HG02938 (cell line): Measurements from ENCODE around the gene PFDN1.
"Not testable (repeated sequence)": the region's sequence is repeated elsewhere in the genome, so short reads cannot be mapped to it uniquely, and the experiment has no call there.

Experiments used
- ATAC-seq: cut with Tn5 transposase; IDR thresholded peaks from one replicate; pipeline ENCODE4 v1.9.1; 2021; ENCODE audit warnings: mild to moderate bottlenecking, moderate library complexity; ENCODE audit not compliant: unreplicated experiment

Gene PFDN1, protein sequence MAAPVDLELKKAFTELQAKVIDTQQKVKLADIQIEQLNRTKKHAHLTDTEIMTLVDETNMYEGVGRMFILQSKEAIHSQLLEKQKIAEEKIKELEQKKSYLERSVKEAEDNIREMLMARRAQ

DNA sequence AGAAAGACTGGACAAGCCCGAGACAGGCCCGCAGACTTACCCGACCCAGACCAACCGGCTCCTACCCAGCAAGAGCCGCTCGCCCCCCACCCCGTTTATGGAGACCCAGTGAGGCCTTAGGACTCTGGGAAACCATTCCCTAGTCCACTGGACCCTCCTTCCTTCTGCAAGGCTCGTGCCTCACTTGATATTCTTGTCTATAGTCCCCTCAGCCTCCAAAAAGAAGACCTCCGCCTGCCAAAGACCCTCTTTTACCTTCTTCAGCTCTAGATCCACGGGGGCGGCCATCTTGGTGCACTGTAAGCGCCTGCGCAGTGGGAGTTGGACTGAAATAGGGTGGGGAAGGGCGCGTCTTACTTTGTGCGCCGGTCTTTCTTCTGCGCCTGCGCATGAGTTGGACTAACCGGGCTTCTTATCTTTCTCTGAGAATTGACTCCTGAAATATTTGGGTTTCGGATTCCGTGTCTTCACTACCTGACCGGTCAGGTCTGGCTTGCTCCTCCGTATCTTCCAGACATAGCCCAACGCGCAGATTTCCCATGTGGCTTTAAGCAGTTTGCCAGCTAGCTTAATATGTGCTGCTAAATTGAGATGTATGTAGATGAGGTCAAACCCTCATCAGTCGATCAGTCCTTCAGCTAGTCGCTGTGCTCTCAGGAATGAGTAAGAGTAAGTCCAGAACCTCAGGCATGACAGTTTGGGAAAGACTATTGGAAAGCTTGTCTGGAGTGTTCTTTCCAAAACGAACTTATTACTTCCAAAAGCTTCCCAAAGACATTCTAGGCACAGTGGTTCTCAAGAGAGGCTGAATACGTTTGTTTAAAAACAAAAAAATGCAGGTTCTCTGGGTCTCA lies at the start of gene PFDN1:
TSS of gene PFDN1 (minus strand) at position 316 of the 854 bp plus-strand sequence. CDS start at position 288, 28 bp downstream.
- peak; percentile 96 for ATAC-seq

- peak; percentile 71 for ATAC-seq
Measured at GRCh38 chr5:140351609-140352334, 48.9 kb upstream of the PFDN1 start.

DNA sequence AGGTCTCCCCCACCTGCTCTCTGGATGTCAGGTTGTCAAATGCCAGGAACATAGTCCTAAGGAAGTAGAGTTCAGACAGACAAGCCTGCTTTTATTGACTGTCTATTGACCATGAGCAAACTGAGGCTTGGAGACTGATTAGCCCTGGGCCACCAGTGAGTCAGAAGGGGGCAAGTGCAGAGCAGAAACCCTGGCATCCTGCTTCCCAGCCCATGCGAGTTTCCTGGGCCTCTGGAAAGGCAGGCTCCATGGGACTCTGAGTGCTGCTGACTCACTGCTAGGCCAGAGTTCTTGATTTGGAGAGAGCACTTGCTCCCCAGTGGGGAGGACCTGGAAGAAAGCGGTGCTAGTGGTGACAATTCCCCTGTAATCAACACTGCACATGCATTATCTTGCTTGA lies 46.3 kb upstream of the PFDN1 start:
- no peak for ATAC-seq

DNA sequence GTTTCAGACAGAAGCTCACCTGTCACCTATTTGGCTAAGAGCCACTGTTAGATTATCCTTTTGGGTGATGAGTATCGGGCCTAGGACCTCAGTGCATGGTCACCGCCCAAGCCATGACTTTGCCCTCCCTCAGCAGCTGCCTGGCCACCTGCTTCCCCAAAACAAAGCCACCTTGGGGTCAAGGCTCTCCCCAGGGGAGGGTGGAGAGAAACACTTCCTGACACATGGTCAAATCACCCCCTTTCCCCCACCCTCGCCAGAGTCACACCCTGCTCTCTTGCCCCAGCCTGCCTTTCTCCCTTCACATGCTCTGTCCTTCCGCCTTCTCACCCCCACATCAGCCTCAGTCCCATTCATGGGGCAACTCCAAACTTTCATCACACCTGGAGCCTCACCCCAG lies 45.2 kb upstream of the PFDN1 start:
- ATAC-seq: no peak

DNA sequence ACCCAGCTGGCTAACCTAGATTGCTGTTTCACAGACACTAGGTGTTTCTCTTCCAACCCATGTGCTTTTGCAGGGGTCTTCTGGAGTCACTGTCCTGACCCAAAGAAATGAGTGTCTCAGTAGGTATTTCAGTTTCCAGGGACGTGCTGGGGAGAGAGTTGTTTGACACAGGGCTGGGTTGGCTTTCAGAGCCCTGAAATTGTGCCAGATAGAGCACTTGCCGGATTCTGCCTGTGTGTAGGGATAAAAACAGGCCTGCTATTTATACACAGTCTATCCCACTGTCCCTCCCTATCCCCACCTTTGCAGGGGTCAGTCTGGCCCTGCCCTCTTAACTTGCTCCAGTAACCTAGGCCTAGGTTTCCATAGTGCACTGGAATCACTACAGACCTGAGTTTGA lies 44.5 kb upstream of the PFDN1 start:
- no peak for ATAC-seq

DNA sequence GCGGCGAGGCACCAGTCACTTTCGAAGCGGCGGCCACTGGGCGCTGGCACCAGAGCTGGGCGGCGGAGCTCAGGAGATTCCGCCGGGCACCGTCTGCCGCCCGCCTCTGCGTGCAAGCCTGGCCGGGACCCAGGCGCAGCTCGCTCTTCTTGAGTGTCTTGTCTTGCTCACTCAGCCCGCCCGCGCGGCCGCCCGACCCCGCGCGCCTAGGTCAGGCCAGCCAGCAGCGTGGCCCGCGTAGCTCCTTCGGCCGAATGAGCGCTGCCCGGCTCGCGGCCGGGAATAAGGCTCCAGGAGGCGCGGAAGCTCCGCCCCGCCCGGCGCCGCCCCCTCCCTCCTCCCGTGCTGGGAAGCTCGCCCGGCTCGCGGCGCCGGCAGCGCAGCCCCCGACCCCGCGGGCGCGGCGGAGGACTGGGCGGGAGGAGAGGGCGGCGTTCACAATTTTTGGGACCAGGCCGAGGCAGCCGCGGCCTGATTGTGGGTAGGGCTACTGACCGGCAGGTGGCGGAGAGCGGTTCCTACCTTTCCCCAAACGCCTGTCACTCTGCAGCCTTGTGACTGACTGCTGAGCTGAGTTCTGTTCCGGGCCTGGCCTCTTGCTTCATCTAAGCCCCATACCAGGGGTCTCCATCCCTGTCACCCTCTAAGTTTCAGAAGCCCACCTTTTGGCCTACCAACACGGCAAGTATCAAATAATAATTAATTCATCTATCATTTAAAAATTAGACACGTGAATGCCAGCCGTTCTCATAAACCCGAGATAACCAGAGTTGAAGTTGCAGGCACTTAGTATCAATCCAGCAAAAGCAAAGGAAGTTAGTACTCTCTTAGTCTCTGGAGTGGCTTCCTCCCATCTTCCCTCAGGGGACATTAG lies 43.7 kb upstream of the PFDN1 start, which contains the start of gene HBEGF:
TSS of gene HBEGF (minus strand) at position 256 of the 874 bp plus-strand sequence. CDS start 275 bp downstream, outside the sequence.
- peak; percentile 84 for ATAC-seq

DNA sequence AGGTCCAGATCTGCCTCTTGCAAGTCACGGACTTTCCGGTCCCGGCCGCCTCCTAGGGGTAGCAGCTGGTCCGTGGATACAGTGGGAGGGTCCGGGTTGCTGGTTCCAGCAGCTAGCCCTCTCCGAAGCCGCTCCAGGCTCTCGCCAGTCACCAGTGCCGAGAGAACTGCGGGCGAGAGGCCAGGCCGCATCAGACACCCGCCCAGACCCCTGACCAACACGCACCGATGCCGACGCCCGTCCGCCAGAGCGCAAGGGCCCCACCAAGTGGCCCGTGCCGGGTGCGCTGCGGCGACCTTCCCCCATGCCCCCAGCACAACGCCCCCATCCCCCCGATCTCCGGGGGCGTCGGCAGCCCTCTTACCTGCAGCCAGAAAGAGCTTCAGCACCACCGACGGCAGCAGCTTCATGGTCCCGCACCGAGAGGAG lies 43.0 kb upstream of the PFDN1 start:
- no peak for ATAC-seq

DNA sequence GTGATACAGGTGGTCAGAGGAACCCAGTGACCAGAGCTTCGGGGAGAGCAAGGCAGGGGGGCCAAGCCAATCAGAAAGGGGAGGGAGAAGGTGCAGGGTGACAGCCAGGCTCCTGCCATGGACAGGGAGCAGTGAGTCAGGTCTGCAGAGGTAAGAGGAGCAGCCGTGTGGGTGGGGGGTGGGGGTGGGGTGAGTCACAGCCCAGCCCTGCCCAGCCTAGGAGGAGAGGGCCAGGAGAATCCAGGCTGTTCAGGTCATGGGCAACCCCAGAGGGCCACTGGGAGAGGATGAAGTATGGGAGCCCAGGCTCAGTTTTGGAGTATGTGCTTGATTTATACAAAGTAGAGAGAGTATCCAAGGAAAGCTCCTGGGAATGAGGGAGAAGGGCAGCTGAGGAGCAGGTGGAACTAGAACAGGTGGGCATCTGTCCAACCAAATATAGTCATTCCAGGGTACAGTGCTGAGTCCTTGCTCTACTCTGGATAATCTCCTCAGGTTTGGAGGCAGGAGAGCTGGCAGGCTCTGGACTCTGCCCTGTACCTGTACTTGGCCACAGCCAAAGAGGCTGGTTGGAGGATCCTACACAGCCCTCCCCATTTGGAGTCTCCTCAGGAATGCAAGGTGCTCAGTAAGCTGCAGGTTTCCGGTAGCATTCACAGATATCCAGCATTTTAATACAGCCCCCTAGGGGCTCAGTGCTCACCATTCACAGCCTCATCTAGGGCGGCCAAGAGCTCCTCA lies 42.0 kb upstream of the PFDN1 start:
- ATAC-seq: no peak

DNA sequence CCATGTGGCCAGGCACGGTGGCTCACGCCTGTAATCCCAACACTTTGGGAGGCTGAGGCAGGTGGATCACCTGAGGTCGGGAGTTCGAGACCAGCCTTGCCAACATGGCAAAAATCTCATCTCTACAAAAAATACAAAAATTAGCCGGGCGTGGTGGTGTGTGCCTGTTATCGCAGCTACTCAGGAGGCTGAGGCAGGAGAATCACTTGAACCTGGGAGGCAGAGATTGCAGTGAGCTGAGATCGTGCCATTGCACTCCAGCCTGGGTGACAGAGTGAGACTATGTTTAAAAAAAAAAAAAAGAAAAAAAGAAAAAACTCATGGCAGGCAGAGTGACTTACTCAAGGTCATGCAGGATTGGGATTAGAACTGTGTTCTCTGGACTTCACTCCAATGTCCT lies 40.9 kb upstream of the PFDN1 start:
- not testable (repeated sequence) for ATAC-seq

DNA sequence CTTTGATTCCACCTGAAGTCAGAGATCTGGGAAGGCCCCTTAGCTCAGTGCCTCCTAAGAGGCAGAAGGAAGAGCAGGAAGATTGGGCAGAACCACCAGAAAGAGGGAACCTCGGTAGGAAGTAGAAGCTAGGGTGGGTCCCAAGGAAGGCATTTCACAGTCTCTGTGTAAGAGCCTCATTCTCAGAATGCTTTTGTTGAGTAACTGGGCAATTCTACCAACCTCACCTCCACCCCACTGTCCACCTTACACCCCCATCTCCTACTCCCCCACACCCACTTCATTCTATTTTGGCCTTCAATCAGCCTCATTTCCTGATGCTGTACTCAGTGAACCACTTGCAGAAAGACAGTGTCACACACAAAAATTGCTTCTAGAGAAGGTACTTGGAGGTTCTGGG lies 40.0 kb upstream of the PFDN1 start:
- ATAC-seq: no peak

- no peak for ATAC-seq
Measured at GRCh38 chr5:140342287-140342686, 39.4 kb upstream of the PFDN1 start.

DNA sequence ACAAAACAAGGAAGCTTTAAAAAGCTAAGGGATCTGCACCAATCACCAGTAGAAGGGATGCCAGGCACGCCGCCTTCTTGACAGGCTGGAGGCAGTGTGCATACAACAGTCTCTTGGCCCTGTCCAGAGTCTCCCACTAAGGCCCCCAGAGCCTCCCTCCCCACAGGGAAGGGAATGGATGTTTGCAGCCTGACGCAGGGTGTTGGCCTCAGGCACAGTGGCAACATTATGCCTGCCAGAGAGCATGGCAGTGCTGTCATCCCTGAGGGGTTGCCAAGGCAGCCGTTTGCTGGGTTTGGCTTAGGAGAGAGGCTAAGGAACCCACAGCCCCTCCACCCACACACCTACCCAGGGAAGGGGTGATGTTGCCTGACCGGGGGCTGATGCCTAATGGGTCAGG lies 38.7 kb upstream of the PFDN1 start:
- ATAC-seq: no peak

DNA sequence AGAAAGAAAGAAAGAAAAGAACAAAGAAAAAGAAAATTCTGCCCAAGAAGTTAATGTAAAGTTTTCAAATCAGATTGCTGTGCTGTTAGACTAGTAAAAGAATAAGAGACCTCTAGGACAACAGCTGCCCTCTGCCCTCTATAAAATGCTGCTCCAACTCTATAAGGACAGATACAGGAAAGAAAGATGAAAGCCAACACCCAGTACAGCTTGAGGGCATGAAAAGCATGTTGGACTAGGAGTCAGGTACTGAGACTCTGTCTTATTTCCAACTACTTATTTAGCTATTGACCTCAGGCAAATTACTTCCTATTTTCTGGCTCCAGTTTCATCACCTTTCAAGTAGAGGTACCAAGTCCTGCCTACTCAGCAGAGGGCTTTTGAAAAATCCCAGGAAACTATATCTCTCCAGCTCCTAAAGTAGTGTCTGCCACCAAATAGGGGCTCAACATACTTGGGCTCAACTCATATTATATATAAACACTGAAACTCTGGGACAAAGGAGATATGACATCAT lies 37.8 kb upstream of the PFDN1 start:
- no peak for ATAC-seq

GRCh38 chr5:140339636-140340035 lies 36.7 kb upstream of the PFDN1 start:
- no peak for ATAC-seq

- ATAC-seq: no peak
Measured at GRCh38 chr5:140338908-140339307, 36.0 kb upstream of the PFDN1 start.

DNA sequence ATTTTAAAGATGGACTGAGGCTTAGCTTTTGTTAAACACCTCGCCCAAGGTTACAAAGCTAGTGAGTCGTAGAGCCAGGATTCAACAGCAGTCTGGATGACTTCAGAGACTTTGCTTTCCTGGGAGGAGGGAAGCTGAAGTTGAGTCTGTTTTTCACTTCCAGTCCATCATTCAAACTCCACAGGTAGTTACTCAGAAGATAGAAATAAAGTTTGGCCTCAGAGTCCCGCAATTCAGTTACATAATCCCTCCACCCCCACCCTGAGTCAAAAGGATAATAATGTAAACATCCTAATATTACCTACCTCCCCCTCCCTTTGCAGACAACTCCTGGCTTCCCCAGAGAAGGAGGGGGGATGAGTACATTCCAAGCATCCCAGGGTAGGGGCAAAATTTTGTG lies 35.4 kb upstream of the PFDN1 start:
- ATAC-seq: no peak

DNA sequence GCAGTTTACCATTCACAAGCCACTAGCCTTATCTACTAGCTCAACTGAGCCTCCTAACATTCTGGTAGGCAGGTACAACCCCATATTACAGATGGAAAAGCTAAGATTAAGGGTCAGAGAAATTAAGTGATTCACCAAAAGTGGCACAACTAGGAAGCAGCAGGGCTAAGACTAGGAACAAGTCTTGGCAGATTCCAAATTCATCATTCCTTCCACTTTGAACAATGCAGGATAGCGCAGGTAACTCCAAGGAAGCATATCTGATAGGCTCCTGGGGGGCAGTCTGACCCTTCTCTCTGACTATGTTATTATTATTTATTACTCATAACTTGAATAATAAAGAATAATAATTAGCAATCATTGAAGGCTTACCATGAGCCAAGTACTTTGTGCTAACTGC lies 35.0 kb upstream of the PFDN1 start:
- ATAC-seq: no peak

DNA sequence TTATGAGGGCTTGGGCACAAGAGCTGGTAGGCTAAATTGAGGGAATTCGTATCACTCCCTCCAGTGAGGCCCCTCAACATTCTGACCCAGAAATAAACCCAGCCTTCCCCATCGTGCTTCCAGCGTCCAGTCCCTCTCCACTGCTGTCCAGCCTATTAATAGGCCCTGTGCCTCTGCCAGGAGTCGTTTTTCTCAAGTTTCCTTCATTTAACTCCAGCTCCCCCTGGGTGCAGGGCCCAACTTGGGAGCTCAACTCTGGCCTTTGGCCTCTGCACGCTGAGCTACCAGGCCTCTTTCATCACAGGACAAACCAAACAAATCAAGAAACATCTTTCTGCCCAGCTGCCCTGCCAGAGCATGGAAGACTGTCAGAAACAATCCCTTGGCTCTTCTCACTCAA lies 33.5 kb upstream of the PFDN1 start:
- ATAC-seq: no peak

- ATAC-seq: no peak
Measured at GRCh38 chr5:140331638-140332037, 28.7 kb upstream of the PFDN1 start.
